ENCODE data around the gene USP10.

USP10 gene

GRCh38 chr16:84810518-84811273 is 110.9 kb downstream of the USP10 start:
- peak; percentile 24 for DNase-seq

DNA sequence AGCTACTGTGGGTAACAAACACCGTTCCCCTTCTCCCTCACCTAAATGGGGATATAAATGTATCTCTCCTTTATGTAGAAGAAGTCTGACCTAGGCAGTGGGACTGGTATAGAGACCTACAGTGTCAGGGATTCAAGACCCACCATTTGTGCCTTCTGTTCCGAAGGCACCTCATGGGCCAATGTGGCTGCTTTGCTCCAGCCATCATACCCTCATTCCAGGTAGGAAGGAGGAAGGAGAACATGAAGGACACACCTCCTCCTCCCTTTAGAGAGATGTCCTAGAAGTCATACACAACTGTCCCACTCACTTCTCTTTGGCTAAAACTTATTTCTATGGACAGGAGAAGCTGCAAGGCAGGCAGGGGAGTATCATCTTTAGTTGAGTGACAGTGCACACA is 111.7 kb downstream of the USP10 start:
- DNase-seq: no peak

- no peak for DNase-seq
These were observed 113.5 kb downstream of the USP10 start for GRCh38 chr16:84813141-84813934.

- DNase-seq: no peak
These were observed 115.7 kb downstream of the USP10 start for GRCh38 chr16:84815462-84815861.

GRCh38 chr16:84816023-84816422 is 116.2 kb downstream of the USP10 start:
- DNase-seq: no peak

DNA sequence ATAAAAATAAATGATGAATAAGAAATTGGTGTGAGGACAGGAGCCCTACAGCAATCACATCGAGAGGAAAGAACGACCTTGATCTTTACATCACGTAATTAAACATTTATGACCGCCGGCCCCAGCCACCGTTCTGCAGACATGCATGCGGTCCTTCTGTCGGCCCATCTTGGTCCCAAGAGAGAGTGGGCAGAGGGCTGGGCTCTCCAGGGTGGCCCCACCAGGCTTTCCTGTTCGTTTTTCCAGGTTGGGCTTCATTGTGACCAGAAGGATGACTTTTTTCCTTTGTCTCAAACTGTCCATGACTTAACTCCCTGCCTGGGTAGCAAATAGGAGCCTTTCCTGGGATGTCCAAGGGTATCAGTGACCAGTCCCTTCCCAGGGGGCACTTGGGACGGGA is 116.7 kb downstream of the USP10 start:
- DNase-seq: no peak

GRCh38 chr16:84817206-84817605 is 117.4 kb downstream of the USP10 start:
- no peak for DNase-seq

GRCh38 chr16:84817613-84818012 is 117.8 kb downstream of the USP10 start:
- no peak for DNase-seq

GRCh38 chr16:84818133-84818532 is 118.3 kb downstream of the USP10 start:
- DNase-seq: no peak

DNA sequence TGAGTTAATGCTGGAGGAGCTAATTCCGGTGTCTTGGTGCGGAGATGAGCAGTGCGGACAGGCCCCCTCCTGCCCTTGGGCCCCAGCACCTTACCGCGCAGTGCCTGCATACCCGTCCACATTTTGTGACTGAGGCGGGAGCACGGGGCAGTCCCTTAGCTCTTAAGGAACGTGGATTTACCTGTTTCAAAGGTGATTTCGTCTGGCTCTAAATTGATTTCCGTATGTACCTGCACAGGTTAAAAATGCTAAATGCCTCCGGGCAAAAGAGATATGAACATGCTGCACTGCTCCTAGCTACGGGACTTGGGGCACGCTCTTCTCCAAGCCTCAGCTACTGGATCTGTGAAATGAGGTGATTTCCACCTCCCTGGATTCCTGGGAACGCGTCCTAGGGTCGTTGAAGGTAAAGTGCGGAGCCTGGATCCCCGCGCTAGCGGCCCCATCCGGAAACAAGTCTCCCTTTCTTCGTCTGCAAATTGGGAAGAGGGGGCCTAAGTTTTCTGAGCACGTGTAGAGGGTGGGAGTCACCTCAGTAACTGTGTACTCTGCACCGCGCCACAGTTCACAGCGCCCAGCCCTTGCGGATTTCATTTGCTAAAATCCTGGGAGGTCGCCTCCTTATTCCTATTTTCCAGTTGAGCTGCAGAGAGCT is 119.3 kb downstream of the USP10 start:
- no peak for DNase-seq

DNA sequence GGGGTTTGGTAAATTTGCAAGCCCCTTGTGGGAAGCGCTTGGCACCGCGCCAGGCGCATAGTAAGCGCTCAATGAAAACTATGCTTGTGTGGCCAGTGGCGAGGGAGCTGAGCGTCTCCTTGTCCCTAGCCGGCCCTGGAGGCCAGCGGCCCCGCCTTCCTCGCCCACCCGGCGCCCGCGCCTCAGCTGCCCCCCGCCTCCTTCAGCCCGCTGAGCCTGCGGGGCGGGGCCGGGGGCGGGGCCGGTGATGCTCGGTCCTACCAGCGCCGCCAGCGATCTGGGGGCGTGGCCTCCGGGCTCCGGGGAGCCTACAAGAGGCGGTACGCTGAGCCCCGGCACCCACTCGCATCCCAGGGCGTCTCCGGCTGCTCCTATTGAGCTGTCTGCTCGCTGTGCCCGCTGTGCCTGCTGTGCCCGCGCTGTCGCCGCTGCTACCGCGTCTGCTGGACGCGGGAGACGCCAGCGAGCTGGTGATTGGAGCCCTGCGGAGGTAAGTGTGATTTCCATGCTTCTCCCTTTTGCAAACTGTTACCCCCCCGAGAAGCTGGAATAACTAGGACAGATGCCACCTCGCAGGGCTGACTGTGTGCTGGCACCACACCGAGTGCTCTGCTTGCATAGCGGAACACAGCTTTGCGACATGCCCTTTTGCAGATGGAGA is 120.0 kb downstream of the USP10 start, which contains the start of gene CRISPLD2:
CRISPLD2 (plus strand) TSS at position 342 of the 661 bp plus-strand sequence. CDS start 18,511 bp downstream, outside the sequence.
- DNase-seq: peak; percentile 97

- DNase-seq: no peak
These were observed 120.5 kb downstream of the USP10 start for GRCh38 chr16:84820305-84820684.

- DNase-seq: no peak
These were observed 121.0 kb downstream of the USP10 start for GRCh38 chr16:84820771-84821170.

DNA sequence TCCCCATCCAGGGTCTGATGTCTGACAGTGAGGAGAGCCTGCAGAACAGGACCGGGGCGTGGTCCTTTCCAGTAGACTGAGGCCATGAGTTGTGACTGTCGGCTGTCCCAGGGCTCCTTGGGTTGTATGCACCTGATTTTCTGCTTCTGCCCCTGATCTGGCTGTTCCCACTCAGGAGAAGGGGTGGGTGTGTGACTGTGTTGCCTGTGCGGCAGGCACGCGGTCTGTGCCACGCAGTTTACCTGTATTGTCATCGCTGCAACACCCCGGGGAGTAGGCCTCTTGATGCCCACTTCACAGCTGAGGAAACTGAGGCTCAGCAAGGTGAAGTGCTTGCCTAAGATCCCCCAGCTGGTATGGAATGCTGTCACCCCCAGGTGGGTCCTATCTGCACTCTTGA is 121.4 kb downstream of the USP10 start:
- DNase-seq: no peak

DNA sequence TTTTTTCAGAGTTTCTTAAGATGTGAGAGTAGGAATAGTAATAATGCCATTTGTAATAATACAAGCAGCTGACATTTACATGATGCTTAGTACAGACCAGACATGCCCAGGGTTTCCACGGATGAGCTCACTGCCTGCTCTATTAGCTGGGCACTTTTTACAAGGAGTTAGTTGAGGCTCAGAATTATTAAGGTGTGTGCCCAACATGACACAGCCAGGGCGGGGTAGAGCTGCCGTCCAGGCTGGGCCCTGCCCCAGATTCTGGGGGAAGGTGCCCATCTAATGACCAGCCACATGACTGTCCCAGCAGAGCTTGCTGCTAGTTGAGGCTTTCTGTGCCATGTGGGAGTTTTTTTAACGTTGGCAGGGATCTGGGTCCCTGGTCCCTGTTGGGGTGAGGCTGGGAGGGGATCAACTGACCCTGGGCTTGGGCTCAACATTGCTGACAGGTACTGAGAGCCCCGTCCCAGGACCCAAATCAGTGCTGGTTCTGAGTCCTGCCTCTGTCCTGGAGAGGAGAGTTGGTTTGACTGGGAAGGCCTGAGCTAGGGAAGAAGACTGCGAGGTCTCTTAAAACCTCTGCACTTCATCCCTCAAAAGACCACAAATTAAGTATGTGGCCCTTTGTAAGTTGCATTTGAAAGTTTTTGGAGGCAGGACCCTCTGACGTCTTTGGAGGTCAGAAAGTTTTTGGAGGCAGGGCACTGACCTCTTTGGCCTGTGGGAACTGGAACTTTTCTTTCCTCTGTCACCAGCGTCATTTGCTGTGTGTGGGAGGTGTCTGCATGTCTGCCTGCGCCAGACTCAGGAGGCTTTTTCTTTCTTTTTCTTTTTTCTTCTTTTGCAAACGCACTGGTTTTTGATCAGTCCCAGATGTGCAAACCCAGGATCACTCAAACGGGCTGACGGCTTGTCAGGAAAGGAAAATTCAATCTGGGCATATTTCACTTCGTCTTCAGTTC is 122.2 kb downstream of the USP10 start:
- no peak for DNase-seq

GRCh38 chr16:84822990-84823389 is 123.2 kb downstream of the USP10 start:
- no peak for DNase-seq

DNA sequence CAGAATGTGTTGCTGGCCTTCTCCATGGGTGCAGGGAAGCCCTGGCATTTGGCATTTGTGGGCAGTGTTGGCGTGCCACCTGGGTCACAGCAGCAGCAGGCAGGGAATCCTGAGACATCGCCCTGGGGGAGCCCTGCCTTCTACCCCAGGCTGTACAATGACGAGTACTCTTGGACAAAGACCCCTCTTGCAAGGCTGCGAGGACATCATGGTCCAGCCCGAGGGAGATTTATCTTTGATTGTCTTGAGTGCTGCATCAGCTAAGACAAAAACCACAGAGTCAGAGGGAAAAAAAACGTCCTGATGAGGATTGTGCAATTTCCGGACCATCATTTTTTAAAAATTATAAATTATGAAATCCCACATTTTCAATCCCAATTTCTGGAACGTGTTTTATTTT is 123.7 kb downstream of the USP10 start:
- no peak for DNase-seq

DNA sequence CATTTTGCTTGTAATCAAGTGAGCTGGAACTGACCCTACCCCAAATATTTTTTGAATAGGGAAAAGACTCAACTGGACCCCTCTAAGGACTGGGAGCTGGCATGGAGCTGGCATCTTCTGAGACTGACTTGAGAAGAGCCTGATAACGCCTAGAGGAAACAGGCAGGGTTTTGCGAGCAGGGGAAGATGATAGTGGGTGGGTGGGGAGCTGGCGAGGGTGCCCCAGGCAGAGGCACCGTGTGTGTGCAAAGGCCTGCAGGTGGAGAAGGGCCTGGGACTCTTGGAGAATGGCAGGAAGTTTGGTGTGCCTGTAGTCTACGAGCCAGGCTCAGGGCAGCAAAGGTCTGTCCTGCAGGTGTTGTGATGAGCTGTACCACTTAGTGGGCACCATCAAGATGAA is 124.1 kb downstream of the USP10 start:
- DNase-seq: no peak

DNA sequence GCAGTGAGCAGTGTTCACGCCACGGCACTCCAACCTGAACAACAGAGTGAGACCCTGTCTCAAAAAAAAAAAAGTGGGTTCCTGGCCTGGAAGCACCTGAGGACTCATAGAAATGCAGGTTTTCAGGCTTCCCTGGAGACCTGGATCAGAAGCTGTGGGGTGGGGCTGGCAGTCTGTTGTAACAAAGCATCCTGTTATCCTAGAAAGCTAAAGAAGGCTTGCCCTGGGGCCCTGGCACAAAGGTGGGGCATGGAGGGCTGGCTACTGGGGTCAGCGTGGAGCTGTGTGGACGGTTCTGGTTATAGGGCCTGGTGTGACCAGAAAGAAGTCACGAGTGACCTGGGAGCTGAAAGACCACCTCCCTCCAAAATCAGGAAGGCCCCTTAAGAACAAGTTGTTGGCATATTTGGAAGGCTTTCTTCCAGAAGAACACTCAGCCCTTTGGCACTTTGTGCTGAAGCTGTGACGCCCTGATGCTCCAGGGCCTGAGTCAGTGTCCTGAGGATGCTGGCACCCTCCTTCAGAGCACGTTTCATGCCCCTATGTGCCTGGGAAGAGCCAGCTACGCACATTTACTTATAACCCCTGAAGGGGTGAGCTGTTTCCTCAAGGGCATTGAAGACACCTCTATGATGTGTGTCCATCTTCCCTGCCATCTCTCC is 126.2 kb downstream of the USP10 start:
- no peak for DNase-seq

DNA sequence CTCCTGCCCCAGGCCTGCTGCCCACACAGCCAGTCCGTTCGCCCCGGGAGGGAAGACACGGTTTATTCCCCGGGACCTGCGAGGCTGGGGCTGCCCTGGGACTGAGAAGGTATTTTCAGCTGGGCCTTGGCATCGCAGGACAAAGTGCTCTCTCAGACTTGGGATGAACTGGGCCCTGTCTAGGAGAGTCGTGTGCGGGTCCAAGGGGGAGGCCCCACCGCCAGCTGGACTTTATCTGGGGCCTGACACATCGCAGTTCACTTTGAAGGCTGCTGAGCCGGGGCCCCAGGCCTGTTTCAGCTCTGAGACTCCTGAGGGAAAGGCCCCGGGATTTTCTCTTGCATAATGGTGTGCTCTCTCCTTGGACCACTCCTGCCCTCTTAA is 126.8 kb downstream of the USP10 start:
- DNase-seq: no peak

DNA sequence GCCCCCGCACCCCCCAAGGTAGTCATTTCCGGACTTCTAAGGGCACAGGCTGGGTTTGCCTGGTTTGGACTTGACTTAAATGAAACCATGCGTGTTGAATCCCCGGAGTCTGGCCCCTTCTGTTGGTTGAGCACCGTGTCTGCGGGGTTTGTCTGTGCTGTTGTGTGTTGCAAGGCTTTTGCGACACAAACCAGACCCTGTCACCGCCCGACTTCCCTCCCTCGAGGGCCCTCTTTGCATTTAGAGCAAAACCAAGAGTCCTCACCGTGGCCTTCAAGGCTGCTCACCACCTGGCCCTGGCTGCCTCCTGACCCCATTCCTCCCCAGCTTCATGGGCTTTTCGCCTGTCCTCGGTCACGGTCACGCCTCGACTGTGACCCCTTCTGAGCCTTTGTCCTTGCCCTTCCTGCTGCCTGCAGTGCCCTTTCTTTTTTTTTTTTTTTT is 127.4 kb downstream of the USP10 start:
- DNase-seq: no peak

All from CD4-positive, alpha-beta T cell treated with Interleukin-6 for 4 hours (primary cell).